Skeletal muscle tissue (tissue), 4 donors: ENCODE results near the gene XKR7. TPM values are rescaled to one million over a fixed set of nuclear protein-coding genes. Genes with fewer than 3 reads are reported as not detected.
"Not testable (repeated sequence)": the region's sequence is repeated elsewhere in the genome, so short reads cannot be mapped to it uniquely, and the experiment has no call there.

Experiments
- H3K27ac ChIP-seq: one replicate; pipeline ENCODE4 v1.7.0; 2013; ENCODE audit warnings: mild to moderate bottlenecking, low read depth, low read length, inconsistent platforms
- H3K27me3 ChIP-seq, 3 donors: one replicate each; pipeline ENCODE4 v1.7.0; 2013; ENCODE audit warnings: low read length in 3 of 3; ENCODE audit not compliant: control insufficient read depth in 3 of 3, insufficient read depth in 3 of 3
- H3K36me3 ChIP-seq, 3 donors: one replicate each; pipeline ENCODE4 v1.7.0; 2013; ENCODE audit warnings: low read length in 3 of 3; ENCODE audit not compliant: control insufficient read depth in 3 of 3, insufficient read depth in 3 of 3
- H3K4me1 ChIP-seq, 3 donors: one replicate each; pipeline ENCODE4 v1.7.0; 2013; ENCODE audit warnings: low read length in 3 of 3, mild to moderate bottlenecking in 3 of 3; ENCODE audit not compliant: control insufficient read depth in 3 of 3, insufficient read depth in 3 of 3
- H3K4me3 ChIP-seq, 3 donors: one replicate each; pipeline ENCODE4 v1.7.0; 2013; ENCODE audit warnings: low read length in 3 of 3
- H3K9ac ChIP-seq, 3 donors: one replicate each; pipeline ENCODE4 v1.7.0; 2013; ENCODE audit warnings: low read length in 3 of 3, mild to moderate bottlenecking in 3 of 3, moderate library complexity in 2 of 3, low read depth in 1 of 3
- H3K9me3 ChIP-seq, 3 donors: one replicate each; pipeline ENCODE4 v1.7.0; 2013; ENCODE audit warnings: low read length in 3 of 3; ENCODE audit not compliant: control insufficient read depth in 3 of 3
- total RNA-seq: library from RNA; depleted of rRNA; stranded (reverse); fragments of >200 nt; gene quantifications from one replicate; pipeline ENCODE4 v1.2.3, GENCODE V29; 2014
- donor health status: Osteomylitis.

The XKR7 gene
- total RNA-seq, result not detected

- peaks cover 29% of the 10 kb centered on the region in 3 donors for H3K27me3 ChIP-seq
- H3K4me1 ChIP-seq, result no peaks in the 10 kb centered on the region
- H3K9ac ChIP-seq, result no peak within 1 kb of the TSS
- H3K36me3 ChIP-seq, result no peaks in the 10 kb centered on the region
- H3K9me3 ChIP-seq, result no peaks in the 10 kb centered on the region
- H3K27ac ChIP-seq, result no peak within 1 kb of the TSS
- no peak within 1 kb of the TSS for H3K4me3 ChIP-seq
These were observed at the start of gene XKR7 for GRCh38 chr20:31967830-31968249. TSS of gene XKR7 (plus strand) at chr20:31968151. CDS start at chr20:31968176, 25 bp downstream.

GRCh38 chr20:31918466-31919105 is 49.4 kb upstream of the XKR7 start:
- H3K4me1 ChIP-seq, result no peaks in the 10 kb centered on the region
- H3K4me3 ChIP-seq, result no peak overlapping the region
- H3K27me3 ChIP-seq, result peaks cover 3 to 24% (median 15%) of the 10 kb centered on the region in 3 donors
- no peaks in the 10 kb centered on the region for H3K36me3 ChIP-seq
- no peak overlapping the region for H3K27ac ChIP-seq
- no peaks in the 10 kb centered on the region for H3K9me3 ChIP-seq
- no peak overlapping the region for H3K9ac ChIP-seq

DNA sequence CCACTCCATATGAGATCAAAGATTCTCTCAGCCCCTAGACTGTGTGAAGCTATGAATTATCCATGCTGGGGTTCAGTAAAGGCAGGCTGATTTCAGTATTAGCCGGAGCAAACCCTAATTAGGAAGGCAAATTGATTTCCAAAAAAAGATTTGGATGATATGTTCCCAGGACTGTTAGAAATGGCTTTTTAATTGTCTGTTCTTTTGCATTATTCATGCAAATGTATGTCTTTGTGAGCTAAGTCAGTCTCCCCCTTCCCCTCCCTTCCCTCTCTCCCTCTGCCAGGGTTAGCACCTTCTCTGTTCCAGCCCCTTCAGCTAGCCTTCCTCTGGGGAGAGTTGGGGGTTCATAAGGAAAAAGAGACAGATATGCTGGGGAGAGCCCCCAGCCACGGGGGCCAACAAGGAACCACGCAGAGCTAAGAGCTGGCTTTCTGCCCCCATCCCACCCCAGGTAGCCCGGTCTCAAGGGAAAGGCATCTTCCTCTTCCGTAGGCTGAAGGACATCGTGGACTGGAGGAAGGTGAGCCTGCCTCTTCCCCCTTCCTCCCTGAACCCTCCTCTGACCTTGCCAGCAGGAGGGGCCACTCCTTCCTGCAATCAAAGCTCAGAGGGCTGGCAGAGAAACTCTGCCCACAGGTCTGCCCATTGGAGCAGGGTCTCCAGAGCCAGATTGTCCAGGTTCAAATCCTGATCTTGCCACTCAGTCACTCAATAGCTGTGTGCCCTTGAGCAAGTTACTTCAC is 48.4 kb upstream of the XKR7 start:
- Histone ChIP-seq H3K9ac (no peak overlapping the region), H3K27ac (no peak overlapping the region), H3K4me1 (no peaks in the 10 kb centered on the region), H3K4me3 (no peak overlapping the region), H3K9me3 (no peaks in the 10 kb centered on the region), H3K27me3 (peaks cover 6 to 31% (median 17%) of the 10 kb centered on the region in 3 donors), H3K36me3 (no peaks in the 10 kb centered on the region)

DNA sequence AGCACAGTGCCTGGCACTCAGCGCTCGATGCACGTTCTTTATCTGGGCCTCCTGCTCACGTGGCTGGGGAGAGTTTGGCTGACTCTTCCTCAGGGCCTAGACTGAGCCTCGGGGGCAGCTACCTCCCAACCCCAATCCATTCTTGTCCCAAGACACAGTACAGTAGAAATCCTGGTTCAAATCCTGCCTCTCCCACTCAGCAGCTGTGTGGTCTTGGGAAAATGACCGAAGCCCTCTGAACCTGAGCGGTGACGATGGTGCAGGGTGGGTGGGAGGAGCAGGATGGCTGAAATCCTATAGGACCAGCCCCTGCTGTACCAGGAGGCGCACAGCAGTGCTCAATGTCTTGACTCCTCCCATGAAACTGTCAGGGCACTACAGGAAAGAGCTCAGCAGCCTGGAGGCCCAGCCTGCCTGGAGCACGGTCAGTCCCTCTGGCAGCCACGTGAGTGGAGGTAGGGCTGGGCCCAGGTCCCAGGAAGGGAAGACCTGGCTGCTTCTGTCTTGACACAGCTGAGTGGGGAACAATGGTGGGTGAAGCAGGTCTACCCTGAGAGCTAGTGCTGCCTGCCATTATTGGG is 47.6 kb upstream of the XKR7 start:
- H3K4me1 ChIP-seq, result no peaks in the 10 kb centered on the region

DNA sequence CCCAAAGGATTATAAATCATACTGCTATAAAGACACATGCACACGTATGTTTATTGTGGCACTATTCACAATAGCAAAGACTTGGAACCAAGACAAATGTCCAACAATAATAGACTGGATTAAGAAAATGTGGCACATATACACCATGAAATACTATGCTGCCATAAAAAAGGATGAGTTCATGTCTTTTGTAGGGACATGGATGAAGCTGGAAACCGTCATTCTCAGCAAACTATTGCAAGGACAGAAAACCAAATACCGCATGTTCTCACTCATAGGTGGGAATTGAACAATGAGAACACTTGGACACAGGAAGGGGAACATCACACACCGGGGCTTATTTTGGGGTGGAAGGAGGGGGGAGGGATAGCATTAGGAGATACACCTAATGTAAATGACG is 46.5 kb upstream of the XKR7 start:
- not testable (repeated sequence) for H3K9me3 ChIP-seq, H3K4me1 ChIP-seq, H3K4me3 ChIP-seq, H3K9ac ChIP-seq, H3K36me3 ChIP-seq, H3K27ac ChIP-seq
- peaks cover 10 to 37% (median 23%) of the 10 kb centered on the region in 3 donors for H3K27me3 ChIP-seq

More for the DNA sequence above, 47.6 kb upstream of the XKR7 start:
- H3K27me3 ChIP-seq, result peaks cover 6 to 31% (median 21%) of the 10 kb centered on the region in 3 donors
- H3K4me3 ChIP-seq, result no peak overlapping the region
- no peak overlapping the region for H3K27ac ChIP-seq
- no peaks in the 10 kb centered on the region for H3K9me3 ChIP-seq
- H3K36me3 ChIP-seq, result no peaks in the 10 kb centered on the region
- no peak overlapping the region for H3K9ac ChIP-seq

DNA sequence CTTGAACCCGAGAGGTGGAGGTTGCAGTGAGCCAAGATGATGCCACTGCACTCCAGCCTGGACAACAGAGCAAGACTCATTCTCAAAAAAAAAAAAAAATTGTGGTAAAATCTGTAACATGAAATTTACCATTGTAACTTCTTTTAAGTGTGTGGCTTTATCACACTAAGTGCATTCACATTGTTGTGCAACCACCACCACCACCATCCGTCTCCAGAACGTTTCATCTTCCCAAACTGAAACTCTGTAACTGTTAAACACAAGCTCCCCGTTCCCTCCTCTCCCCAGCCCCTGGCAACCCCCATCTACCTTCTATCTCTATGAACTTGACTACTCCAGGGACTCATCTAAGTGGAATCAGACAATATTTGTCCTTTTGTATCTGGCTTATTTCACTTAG is 45.8 kb upstream of the XKR7 start:
- no peak overlapping the region for H3K9ac ChIP-seq
- no peak overlapping the region for H3K4me3 ChIP-seq
- H3K36me3 ChIP-seq, result no peaks in the 10 kb centered on the region
- H3K9me3 ChIP-seq, result no peaks in the 10 kb centered on the region
- no peak overlapping the region for H3K27ac ChIP-seq
- peaks cover 10 to 37% (median 23%) of the 10 kb centered on the region in 3 donors for H3K27me3 ChIP-seq
- H3K4me1 ChIP-seq, result no peaks in the 10 kb centered on the region

- Histone ChIP-seq H3K4me1 (no peaks in the 10 kb centered on the region), H3K4me3 (no peak overlapping the region), H3K27ac (no peak overlapping the region), H3K9ac (no peak overlapping the region), H3K36me3 (no peaks in the 10 kb centered on the region), H3K27me3 (peaks cover 10 to 37% (median 23%) of the 10 kb centered on the region in 3 donors), H3K9me3 (no peaks in the 10 kb centered on the region)
These were observed 45.4 kb upstream of the XKR7 start for GRCh38 chr20:31922588-31922987.

- no peak overlapping the region for H3K4me3 ChIP-seq
- H3K27ac ChIP-seq, result no peak overlapping the region
- H3K9me3 ChIP-seq, result no peaks in the 10 kb centered on the region
- no peaks in the 10 kb centered on the region for H3K4me1 ChIP-seq
- peaks cover 10 to 35% (median 21%) of the 10 kb centered on the region in 3 donors for H3K27me3 ChIP-seq
- no peaks in the 10 kb centered on the region for H3K36me3 ChIP-seq
- no peak overlapping the region for H3K9ac ChIP-seq
These were observed 44.3 kb upstream of the XKR7 start for GRCh38 chr20:31923388-31924331.

- no peak overlapping the region for H3K9ac ChIP-seq
- no peaks in the 10 kb centered on the region for H3K36me3 ChIP-seq
- no peaks in the 10 kb centered on the region for H3K9me3 ChIP-seq
- H3K4me3 ChIP-seq, result no peak overlapping the region
- no peaks in the 10 kb centered on the region for H3K4me1 ChIP-seq
- H3K27me3 ChIP-seq, result peaks cover 10 to 29% (median 16%) of the 10 kb centered on the region in 3 donors
- H3K27ac ChIP-seq, result no peak overlapping the region
These were observed 43.4 kb upstream of the XKR7 start for GRCh38 chr20:31924561-31924960.
